NCI-H748 treated with DMSO at 0.1 percent for 48 hours (cell line): ENCODE results near the gene B3GNT3.
A peak's percentile ranks its signal among the peaks of the same experiment; 100 is the strongest.
"Not testable (repeated sequence)": the region's sequence is repeated elsewhere in the genome, so short reads cannot be mapped to it uniquely, and the experiment has no call there.

Source experiments
- DNase-seq: peaks from one replicate; lab custom pipeline; 2025; lab: John Stamatoyannopoulos, UW

The B3GNT3 gene

GRCh38 chr19:17796838-17797423, 2.0 kb downstream of the B3GNT3 start:
- DNase-seq: no peak

- DNase-seq: no peak
Measured at GRCh38 chr19:17797424-17798201, 2.7 kb downstream of the B3GNT3 start.

- not testable (repeated sequence) for DNase-seq
Measured at GRCh38 chr19:17798599-17798998, 3.7 kb downstream of the B3GNT3 start.

- DNase-seq: no peak
Measured at GRCh38 chr19:17802137-17802858, 7.4 kb downstream of the B3GNT3 start.

- no peak for DNase-seq
Measured at GRCh38 chr19:17803264-17803896, 8.4 kb downstream of the B3GNT3 start.

- no peak for DNase-seq
Measured at GRCh38 chr19:17805427-17805826, 10.5 kb downstream of the B3GNT3 start.

GRCh38 chr19:17806945-17807344, 12.0 kb downstream of the B3GNT3 start:
- DNase-seq: no peak

- DNase-seq: no peak
Measured at GRCh38 chr19:17807731-17808316, 12.9 kb downstream of the B3GNT3 start.

GRCh38 chr19:17811103-17811502, 16.2 kb downstream of the B3GNT3 start:
- DNase-seq: no peak

- no peak for DNase-seq
Measured at GRCh38 chr19:17811681-17812080, 16.7 kb downstream of the B3GNT3 start.

GRCh38 chr19:17812099-17812498, 17.2 kb downstream of the B3GNT3 start:
- DNase-seq: no peak

- DNase-seq: no peak
Measured at GRCh38 chr19:17817668-17818363, 22.9 kb downstream of the B3GNT3 start.

- no peak for DNase-seq
Measured at GRCh38 chr19:17821190-17821589, 26.3 kb downstream of the B3GNT3 start, which contains the start of gene INSL3. TSS of gene INSL3 (minus strand) at chr19:17821519. CDS start at chr19:17821506, 13 bp downstream.

GRCh38 chr19:17824339-17824738, 29.4 kb downstream of the B3GNT3 start:
- no peak for DNase-seq

GRCh38 chr19:17826508-17827056, 31.6 kb downstream of the B3GNT3 start:
- DNase-seq: no peak

- peak; percentile 27 for DNase-seq
Measured at GRCh38 chr19:17829855-17830566, 35.1 kb downstream of the B3GNT3 start.

GRCh38 chr19:17830567-17831418, 35.9 kb downstream of the B3GNT3 start:
- peak; percentile 66 for DNase-seq

- DNase-seq: no peak
Measured at GRCh38 chr19:17831419-17831888, 36.5 kb downstream of the B3GNT3 start.

GRCh38 chr19:17832443-17833208, 37.7 kb downstream of the B3GNT3 start:
- no peak for DNase-seq
